ENCODE measurements around the gene PDZD4.

The PDZD4 gene

DNA sequence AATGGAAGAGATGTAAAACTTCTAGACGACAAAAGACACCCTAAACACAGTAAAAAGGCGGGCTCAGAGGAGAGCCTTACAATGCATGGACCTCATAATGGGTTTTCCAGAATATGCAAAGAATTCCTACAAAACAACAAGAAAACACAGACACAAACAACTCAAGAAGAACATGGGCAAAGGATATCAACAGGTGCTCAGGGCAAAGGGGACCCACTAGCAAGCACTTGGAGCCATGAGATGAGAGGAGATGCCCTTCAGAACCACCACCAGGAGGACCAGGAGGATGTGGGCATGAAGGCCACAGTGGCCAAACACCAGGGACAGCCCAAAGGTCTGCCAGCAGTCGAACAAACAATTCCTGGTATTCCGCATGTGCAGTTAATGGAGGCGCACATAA is 17.2 kb downstream of the PDZD4 start:
- no peak for DNase-seq (ENCODE audit: low read depth in 2 of 2)

DNA sequence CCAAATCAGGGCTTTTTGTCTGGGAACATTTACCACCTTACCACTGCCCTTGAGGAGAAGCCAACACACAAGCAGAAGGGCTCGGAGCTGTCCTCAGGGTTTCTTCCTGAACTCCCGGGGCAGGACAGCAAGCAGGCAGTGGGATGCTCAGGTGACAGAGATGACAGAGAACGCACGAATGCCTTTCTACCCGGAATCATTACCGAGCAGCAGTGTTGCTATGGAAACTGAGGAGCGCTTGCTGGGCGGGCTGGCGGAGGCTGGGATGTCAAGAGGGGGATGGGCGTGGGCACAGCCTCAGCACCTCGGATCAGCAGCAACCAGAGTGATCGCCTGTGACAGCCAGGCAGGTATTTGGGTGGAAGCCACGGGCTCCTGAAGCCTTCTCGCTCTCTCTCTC is 18.1 kb downstream of the PDZD4 start:
- DNase-seq (ENCODE audit: low read depth in 2 of 2) = no peak

DNA sequence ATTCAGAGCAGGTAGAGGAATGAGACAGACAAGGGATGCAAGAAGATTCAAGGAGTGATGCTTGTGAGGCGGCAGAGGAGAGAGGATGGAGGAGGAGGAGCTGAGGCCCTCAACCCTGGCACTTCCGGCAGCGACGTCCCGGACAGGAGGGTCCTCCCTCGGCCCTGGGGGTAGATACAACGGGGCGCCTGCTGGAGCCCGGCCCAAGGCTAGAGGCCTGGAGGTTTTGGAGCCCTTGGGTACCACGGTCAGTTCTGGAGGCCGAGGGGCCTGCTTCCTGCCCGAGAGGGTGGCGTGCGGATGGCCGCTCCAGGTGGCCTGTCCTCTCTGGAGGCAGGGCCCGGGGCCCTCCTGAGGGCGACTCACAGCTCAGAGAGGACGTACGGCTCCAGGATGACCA is 22.4 kb downstream of the PDZD4 start:
- no peak for DNase-seq (ENCODE audit: low read depth in 2 of 2)

DNA sequence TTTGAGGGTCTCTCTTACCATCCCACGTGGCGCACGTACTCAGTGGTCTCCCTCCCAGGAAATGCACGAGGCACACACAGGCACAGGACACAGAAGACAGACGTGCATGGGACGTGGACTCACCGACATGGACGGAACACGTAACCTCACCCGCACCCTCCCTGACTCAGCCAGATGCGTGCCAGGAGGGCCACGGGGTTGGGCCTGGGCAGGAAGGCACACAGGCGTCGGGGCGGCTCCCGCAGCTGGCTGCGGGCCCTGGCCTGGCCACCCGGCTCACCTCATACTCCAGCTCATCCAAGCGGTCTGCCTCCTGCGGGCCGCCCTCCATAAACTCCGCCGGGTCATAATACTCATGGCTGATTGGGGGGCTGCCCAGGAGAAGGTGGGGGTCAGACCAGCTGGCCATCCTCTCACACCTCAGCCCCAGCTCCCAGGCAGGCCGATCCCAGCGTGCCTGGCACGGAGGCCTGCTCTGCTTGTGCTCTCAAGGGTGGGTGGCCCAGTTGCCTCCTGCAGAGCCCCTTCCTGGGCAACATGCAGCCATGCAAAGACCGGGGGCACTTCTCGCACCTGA is 23.3 kb downstream of the PDZD4 start:
- no peak for DNase-seq (ENCODE audit: low read depth in 2 of 2)

DNA sequence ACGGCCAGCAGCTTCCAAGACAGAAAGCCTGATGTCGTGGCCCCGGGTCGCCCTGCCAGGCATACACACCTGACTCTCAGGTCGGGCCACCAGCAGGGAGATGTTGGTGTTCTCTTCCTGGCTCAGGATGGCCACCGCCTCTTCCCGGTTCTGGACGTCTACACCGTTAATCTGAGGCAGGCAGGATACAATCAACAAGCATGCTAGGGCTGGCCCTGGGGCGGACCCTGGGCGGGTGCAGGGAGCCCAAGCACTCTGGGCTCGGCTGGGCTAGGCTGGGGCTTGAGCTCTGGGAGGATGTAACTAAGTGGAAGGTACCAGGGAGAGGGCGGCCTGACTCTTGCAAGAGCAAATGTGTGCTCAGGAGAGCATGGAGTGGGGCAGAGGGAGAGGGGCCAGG is 24.9 kb downstream of the PDZD4 start:
- DNase-seq (ENCODE audit: low read depth in 2 of 2) = no peak

DNA sequence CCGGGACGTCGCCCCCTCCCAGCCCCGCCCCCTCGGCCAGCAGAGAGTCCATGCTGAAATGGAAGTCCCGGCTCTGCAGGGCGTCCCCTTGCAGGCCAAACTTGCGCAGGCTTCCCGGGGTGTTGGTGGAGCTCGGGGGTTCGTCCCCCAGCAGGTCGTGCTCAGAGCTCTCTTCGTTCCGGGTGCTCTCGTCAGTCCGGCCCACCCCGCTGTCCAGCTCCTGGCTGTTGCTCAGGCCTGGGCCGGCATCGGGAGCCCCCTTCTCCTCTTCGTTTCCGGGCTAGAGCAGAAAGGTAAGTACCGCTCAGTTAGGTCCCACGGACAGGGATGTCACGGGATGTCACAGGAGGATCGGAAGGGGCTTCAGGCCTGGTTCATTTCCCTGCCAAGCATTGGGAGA is 25.7 kb downstream of the PDZD4 start:
- DNase-seq (ENCODE audit: low read depth in 2 of 2) = no peak

DNA sequence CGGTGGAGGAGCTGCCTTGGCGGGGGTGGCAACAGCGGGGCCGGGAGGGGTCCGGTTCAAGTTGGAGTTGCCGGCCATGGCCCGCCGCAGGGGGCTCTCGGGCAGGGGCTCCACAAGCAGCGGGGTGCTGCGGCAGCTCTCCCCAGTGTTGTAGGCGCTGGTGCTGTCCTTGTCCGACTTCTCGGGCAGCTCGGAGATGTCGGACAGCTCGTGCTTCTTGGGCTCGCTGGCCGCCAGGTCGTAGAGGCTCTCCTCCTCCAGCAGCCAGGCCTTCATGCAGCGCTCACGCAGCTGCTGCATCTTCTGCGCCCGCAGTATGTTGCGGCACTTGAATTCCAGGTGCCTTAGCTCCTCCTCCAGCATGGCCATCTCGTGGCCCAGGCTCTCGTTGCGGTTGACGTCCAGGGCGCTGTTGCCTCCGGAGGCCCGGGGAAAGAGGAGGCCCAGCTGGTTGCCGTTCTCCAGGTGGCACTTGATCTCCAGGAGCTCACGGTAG is 26.2 kb downstream of the PDZD4 start:
- no peak for DNase-seq (ENCODE audit: low read depth in 2 of 2)

DNA sequence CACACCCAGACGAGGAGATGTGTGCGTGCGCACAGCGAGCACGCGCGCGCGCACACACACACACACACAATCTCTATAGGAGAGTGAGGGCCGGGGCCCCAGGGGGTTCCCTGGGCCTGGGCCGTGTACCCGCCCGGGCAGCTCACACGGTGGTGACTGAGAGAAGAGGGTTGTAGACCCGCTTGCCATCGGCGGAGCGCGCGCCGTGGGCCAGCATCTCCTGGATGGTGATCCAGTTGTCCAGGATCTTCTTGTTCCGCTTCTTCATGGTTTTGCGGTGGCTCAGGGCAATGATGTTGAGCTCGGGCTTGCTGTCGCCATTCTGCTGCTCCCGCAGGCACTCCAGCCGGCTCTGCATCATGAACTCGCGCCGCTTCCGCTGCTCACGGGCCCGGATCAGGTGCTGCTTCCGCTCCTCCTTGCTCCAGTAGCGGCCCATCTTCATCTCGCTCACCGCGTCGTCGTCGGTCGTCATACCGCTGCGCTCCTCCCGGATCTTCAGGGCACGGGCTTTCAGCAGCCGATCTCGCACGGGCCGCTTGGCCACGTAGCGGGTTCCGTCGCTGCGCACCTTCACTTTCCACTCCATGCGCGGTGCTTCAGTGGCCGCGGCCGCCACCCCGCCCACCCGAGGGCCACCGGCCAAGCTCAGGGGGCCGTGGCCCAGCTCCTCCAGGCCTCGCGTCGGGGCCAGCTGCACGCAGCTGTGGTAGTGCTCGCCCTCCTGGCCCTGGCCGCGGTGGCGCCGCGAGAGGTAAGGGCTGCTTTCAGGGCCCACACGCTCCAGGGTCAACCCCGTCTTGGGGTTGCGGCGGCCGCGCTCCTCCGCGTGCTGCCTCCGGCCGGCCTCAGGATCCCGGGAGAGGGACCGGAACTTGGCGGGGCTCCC is 26.9 kb downstream of the PDZD4 start:
- DNase-seq (ENCODE audit: low read depth in 2 of 2) = no peak

DNA sequence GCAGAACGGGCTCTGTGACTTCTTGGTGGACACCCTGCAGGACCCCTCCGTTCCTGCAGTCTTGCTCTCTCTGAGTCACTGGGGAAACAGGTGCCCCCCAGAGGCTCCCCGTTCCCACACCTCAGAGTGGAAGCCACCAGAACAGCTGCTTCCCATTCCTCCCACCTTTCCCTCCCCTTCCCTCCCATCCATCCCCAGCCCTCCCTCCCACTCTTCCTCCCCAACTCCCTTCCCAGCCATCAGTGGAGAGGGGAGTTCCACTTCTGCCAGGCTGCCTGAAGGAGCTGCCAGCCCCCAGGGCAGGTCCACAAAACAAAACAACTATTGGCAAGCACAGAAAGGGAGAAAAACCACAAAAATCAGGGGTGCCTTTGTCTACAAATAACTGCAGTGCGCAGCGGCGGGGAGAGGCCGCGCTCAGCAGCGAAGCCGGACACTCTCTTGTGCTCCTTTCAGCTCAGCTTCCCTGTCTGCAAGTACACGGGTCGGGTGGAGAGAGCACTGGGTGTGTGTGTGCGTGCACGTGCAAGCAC is 27.8 kb downstream of the PDZD4 start:
- DNase-seq (ENCODE audit: low read depth in 2 of 2) = no peak

DNA sequence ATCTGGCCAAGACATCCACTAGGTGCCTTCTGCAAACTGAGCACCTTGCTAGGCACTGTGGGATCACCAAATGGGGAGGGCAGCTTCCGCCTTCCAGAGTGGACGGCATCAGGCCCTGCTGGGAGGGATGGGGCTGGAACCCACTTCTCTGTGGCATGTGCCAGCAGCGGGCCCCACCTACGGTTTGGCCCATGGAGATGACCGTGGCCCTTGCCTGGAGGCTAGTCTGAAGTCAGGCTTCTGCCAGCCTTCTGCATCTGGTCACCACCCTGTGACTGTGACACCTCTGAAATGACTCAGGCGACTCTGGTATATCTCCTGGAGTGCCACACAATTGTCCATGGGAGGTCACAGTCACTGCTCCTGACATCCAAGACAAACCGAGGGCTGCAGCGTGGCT is 28.7 kb downstream of the PDZD4 start:
- DNase-seq (ENCODE audit: low read depth in 2 of 2) = no peak

DNA sequence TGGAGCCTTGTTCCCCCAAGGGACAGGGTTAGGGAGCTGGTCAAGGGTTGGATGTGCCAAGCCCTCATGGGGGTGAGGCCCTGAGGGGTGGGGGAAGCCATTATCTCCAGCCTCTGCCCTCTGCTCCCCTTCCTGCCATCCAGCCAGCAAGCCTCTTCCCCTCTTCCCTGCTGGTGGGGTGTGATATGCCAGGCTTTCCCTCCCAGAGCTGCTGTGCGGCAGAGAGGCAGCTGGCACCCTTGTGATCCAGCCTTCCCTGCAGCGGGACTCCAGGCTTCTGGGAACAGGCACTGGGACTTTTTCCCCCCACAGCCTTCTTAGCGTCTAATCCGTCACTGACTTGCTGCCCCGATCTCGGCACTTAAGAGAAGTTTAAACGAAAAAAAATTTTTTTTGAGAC is 29.6 kb downstream of the PDZD4 start:
- DNase-seq (ENCODE audit: low read depth in 2 of 2) = no peak

DNA sequence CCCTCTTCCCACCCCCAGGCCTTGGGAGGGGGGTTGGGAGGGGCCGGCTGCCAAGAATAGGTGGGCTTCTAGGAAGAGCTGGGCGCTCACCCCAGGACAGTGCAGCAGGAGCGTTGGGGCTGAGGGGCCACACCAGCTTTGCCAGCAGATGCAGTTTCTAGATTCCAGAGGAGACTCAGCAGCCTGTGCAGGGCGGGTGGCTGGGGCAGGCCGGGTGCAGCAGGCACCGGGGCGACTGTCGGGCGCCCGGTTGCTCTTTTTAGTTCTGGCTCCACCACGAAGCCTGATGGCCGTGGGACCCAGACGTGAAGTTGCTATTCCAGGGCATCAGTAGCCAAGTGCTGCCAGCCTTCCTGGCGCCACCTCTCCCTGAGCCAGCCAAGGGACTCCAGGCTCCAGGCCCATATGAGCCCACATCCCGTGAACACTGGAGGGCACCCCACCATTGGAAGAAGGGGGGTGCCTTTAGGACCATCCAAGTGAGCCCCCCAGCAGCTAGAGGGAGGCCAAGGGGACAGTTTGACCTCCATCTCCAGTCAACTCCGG is 30.1 kb downstream of the PDZD4 start:
- no peak for DNase-seq (ENCODE audit: low read depth in 2 of 2)

DNA sequence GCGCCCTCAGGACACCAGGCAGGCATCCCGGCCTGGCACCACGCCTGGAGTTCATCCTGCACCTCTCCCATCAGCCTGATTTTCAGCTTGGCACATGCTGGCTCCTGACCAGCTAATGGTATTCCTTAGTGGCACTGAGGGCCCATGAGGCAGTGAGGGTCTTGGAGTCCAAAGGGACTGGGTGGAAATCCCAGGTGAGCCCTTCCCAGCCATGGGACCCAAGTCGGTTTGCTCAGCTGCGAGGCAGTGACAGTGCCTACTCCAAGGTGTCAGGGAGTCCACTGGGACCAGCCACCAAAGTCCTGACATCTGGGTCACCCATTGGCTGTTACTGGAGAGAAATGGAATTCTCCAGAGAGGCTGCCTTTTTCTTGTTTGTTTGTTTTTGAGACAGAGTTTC is 31.0 kb downstream of the PDZD4 start:
- no peak for DNase-seq (ENCODE audit: low read depth in 2 of 2)

DNA sequence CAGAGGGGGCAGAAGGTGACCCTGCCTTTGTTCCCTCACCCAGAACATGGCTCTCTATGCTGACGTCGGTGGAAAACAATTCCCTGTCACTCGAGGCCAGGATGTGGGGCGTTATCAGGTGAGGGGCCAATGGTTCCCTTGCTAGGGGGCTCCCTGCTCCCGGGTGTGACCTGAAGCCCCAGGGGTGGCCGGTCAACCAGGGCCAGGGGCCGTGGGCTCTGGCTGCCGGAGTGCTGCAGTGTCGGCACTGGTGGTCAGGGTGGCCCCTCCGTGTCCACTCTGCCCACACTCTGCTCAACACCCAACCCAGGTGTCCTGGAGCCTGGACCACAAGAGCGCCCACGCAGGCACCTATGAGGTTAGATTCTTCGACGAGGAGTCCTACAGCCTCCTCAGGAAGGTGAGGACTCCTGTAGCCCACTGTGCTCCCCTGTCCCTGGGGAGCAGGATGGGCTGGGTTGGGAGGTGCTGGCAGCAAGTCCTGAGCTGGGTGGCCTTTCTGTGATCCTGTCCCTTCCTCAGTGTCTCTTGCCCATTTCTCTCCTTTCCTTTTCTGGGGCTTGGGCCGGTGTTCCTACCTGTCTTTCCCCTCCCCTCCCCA is 32.8 kb downstream of the PDZD4 start:
- DNase-seq (ENCODE audit: low read depth in 2 of 2) = no peak

DNA sequence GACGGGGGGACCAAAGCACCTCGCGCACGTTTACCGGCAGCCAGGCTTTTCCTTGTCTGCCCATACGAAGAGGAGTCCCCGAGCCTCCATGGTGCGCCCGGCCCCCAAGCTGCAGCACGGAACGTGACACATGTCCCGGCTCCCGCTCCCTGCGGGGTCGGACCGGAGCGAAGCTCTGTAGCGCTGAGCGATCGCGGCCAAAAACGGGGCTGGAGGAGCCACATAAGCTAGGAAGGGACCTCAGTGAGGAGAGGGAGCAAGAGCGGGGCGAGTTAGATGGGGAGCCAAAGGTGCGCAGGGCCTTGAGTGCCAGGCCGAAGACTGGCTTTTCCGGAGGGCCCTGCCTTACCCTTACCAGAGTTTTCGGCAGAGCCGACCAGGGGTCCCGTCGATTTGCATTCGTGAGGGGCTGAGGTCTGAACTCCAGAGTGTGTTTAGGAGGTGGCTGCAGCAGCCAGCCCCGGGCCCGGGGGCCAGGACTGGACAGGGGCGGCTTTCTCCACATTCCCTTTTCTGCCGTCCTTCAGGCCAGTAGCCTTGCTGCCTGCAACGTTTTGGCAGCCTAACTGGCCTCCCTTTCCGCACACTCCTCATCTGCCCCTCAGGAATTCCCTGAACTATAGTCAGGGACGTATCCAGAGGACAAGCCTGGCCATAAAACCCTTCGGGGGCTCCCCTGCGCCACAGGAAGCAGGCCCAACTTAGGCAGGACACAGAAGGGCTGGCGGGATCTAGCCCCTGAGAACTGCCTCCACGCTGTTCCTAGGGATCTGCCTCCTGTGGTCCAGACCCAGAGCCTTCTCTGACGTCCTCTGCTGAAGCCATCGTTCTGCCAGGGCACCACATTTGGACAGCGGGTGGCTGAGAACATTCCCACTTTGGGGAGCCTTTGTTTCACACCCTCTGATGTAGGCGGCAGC is 35.2 kb downstream of the PDZD4 start:
- DNase-seq (ENCODE audit: low read depth in 2 of 2) = no peak

DNA sequence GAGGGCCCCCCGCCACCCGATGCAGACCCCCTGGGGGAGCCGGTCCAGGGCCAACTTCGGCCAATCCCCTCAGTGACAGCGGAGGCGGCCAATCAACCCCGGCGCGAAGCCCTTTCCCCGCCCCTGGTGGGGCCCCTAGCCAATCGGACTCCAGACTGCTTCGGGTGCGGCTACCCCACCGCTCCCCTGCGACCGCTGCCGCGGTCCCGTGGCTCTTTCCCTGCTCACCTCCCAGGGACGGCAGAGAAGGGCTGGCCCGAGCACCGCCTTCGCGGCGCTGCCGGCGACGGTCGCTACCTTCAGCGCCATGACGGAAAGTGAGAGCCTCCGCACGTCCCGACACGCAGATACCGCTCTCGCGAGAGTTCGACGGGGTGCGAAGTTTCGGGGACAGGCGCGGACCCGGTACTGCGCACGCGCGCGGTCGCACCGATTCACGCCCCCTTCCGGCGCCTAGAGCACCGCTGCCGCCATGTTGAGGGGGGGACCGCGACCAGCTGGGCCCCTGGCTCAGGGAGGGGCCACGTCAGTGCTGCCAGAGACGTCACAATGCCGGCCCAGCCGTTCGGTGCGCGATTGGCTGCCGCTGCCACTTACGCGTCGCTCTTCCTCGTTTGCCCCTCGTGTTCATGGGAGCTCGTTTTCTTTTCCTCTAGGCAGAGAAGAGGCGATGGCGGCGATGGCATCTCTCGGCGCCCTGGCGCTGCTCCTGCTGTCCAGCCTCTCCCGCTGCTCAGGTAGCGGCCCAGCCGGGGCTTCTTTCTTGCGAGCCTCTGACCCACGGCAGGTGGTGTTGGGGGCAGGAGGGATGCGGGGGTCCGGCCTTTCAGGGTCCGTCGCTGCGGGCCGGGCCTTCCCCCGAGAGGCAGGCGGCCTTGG is 36.1 kb downstream of the PDZD4 start, which contains the start of the genes IDH3G and SSR4:
Gene IDH3G (minus strand): TSS at position 358 of the 879 bp plus-strand sequence. CDS start 49 bp downstream, at position 309.
Gene SSR4 (plus strand): TSS at position 651 of the 879 bp plus-strand sequence. CDS start 20 bp downstream, at position 671.
- peak; percentile 84 to 85 for DNase-seq (ENCODE audit: low read depth in 2 of 2)

DNA sequence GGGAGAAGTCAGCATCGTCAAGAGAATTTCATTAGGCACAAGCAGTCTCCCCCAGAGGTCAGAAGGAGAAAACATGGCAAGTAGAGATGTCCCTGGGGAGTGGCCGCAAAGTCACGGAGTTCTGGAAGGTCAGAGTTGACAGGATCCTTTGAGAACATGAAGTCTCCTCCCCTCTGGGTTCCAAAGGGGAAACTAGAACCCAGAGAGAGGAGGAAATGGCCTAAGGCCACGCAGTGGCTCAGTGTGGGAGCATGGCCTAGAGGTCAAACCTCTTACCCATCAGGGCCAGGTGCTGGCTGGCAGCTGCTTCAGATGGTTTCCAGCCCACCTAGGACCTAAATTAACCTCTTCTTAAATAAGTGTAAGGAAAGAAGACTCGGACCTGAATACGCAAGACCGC is 37.1 kb downstream of the PDZD4 start:
- no peak for DNase-seq (ENCODE audit: low read depth in 2 of 2)

DNA sequence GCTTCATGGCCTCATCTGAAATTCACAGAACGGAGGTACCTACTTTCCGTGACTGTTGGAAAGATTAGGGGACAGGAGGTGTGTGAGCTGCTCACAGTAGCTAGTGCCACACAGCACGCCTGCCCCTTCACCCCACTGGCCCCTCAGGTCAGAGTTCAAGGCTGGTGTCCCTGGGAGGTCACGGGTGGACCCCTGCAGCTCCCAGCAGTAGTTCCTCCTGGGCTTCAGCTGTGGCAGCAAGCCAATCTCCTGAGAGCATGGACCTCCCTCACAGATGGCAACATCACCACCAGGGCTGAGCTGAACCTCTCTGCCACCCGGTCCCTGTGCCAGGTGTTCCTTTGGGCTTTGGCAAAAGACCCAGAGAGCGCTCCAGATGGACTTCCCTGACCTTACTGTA is 38.0 kb downstream of the PDZD4 start:
- no peak for DNase-seq (ENCODE audit: low read depth in 2 of 2)

DNA sequence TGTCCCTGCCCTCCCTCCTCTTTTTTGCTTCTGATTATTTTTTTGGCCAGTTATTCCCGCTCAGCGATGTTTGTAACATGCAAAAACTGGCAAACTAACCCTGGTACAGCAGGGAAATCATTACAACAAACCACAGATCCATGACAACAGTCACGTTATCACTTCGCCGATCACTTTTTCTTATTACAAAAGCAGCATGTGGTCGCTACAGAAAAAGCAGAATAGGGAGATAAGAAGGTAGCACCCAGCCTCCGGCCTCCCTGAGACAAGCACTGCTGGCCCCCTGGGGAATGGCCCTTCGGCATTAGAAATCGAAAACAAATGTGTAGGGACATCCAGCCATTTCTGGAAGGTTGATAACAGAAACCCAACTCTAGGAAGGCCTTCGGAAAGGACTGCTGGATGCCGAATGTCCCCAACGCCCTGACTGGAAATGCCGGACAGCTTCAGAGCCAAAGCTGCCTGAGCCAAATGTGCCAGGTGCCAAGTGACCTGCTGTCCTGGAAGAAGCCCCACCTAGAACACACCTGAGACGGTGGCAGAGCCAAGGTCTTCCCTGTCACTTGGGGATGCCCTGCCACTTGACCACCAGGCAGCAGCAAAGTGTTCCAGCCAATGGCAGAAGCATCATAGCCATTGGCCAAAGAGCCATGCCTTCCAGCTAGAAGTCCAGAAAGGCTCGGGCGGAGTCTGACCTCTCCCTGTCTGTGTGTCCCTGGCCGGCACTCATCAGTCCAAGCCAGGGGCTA is 39.1 kb downstream of the PDZD4 start:
- no peak for DNase-seq (ENCODE audit: low read depth in 2 of 2)

All from fibroblast of skin of left biceps (primary cell).